Transverse colon (tissue), 4 donors: ENCODE results near the gene PDE10A. TPM values are rescaled to one million over a fixed set of nuclear protein-coding genes. Genes with fewer than 3 reads are reported as not detected.

Source experiments
- DNase-seq: peaks from one replicate; pipeline ENCODE4 v3.0.0-alpha.2; 2019
- H3K27ac ChIP-seq, 4 donors: fragments of 200-600 bp; sonication (generic); 2 replicates each; pipeline ENCODE4 v1.5.1; 2016 to 2018; ENCODE audit warnings: inconsistent platforms in 4 of 4
- H3K27me3 ChIP-seq: fragments of 200-600 bp; sonication (generic); 2 replicates; pipeline ENCODE4 v1.5.1; 2017; ENCODE audit warnings: inconsistent platforms
- H3K36me3 ChIP-seq, 4 donors: fragments of 200-600 bp; sonication (generic); 2 replicates each; pipeline ENCODE4 v1.5.1; 2017 to 2019; ENCODE audit warnings: inconsistent platforms in 4 of 4
- H3K4me1 ChIP-seq, 4 donors: fragments of 200-600 bp; sonication (generic); 2 replicates each; pipeline ENCODE4 v1.5.1; 2017 to 2020; ENCODE audit warnings: inconsistent platforms in 4 of 4
- H3K4me3 ChIP-seq, 4 donors: fragments of 200-600 bp; sonication (generic); 1 replicate in 1 of 4; 2 replicates in 3 of 4; pipeline versions ENCODE4 v1.5.1 to v1.6.1; 2017 to 2019; ENCODE audit warnings: inconsistent platforms in 4 of 4
- H3K9me3 ChIP-seq, 2 donors: fragments of 200-600 bp; sonication (generic); 2 replicates each; pipeline ENCODE4 v1.5.1; 2017 to 2019; ENCODE audit warnings: inconsistent platforms in 2 of 2
- CTCF ChIP-seq, 5 experiments: fragments of 200-600 bp in 3 of 5; fragments of 450-650 bp in 2 of 5; sonication (generic) in 3 of 5; IDR thresholded peaks; 1 replicate in 2 of 5; 2 replicates in 3 of 5; pipeline ENCODE4 v1.5.1; 2016 to 2017; ENCODE audit warnings: antibody characterized with exemption in 5 of 5, inconsistent platforms in 3 of 5, mild to moderate bottlenecking in 2 of 5, moderate library complexity in 1 of 5
- EP300 ChIP-seq: sonication (generic); formaldehyde crosslinking; IDR thresholded peaks from one replicate; pipeline ENCODE4 v1.6.1; 2017; ENCODE audit warnings: antibody characterized with exemption, low read depth
- POLR2A ChIP-seq: fragments of 450-650 bp; IDR thresholded peaks from one replicate; pipeline ENCODE4 v1.6.1; 2016; ENCODE audit warnings: antibody characterized with exemption, mild to moderate bottlenecking, moderate library complexity
- POLR2AphosphoS5 ChIP-seq, 3 donors: sonication (generic); formaldehyde crosslinking; IDR thresholded peaks; one replicate each; pipeline ENCODE4 v1.6.1; 2016; ENCODE audit warnings: antibody characterized with exemption in 3 of 3
- WGBS, 2 donors: methylation state at CpG; one replicate each; pipeline ENCODE4 v1.1.5; 2018; ENCODE audit warnings: low coverage in 1 of 2; 5-methylcytosine and 5-hydroxymethylcytosine counted together
- in situ Hi-C, 4 donors: fragments of 200-750 bp; cut with MboI; loops; one replicate each; pipeline versions ENCODE4 v1.15.0 to v1.15.1; 2017; ENCODE audit warnings: low sequenced_read_pairs in 3 of 4, low pct_ligation_motif_present in 1 of 4, low pct_unique_long_range_greater_than_20kb in 1 of 4
- intact Hi-C: fragments of 100-400 bp; cut with DNase I; formaldehyde crosslinking; loops from one replicate; pipeline ENCODE4 v1.15.1; 2023; ENCODE audit warnings: low total_unique reads
- total RNA-seq, 4 donors: library from RNA; depleted of rRNA; stranded (reverse); fragments of >200 nt; gene quantifications; one replicate each; pipeline ENCODE4 v1.1.0, GENCODE V29; 2016

PDE10A gene
- total RNA-seq, 4 donors from 2014 or later: 1.4 to 15.3 (median 4.3) TPM

- H3K27me3 ChIP-seq: no peaks in the 10 kb centered on the region
- TF ChIP-seq EP300: no peak
- H3K4me3 ChIP-seq: no peak overlapping the region
- no peaks in the 10 kb centered on the region for H3K9me3 ChIP-seq
- intact Hi-C loops: no loop called here
- in situ Hi-C loops: no loop called here
- H3K36me3 ChIP-seq: no peaks in the 10 kb centered on the region
- H3K4me1 ChIP-seq: no peaks in the 10 kb centered on the region
- DNase-seq: no peak
- 65 to 67% methylated on average over 6 of the region's 6 CpGs for WGBS, 2 donors
- no peak overlapping the region for H3K27ac ChIP-seq
Observed at GRCh38 chr6:165417278-165417865, 245.7 kb downstream of the PDE10A start.

GRCh38 chr6:165404697-165405096 is 258.3 kb downstream of the PDE10A start:
- in situ Hi-C loops (no loop called here), intact Hi-C loops (no loop called here)
- TF ChIP-seq POLR2AphosphoS5 (IDR thresholded peaks at IDR 0.05) (no peak), POLR2A (no peak), EP300 (no peak), CTCF (IDR thresholded peaks at IDR 0.05) (no peak)
- Histone ChIP-seq H3K9me3 (no peaks in the 10 kb centered on the region), H3K27ac (no peak overlapping the region), H3K27me3 (no peaks in the 10 kb centered on the region), H3K4me3 (no peak overlapping the region), H3K4me1 (no peaks in the 10 kb centered on the region), H3K36me3 (no peaks in the 10 kb centered on the region)
- DNase-seq: no peak
- WGBS, 2 donors: 7 to 21% methylated on average over 2 of the region's 2 CpGs

- Histone ChIP-seq H3K4me3 (no peak overlapping the region), H3K27me3 (no peaks in the 10 kb centered on the region), H3K36me3 (no peaks in the 10 kb centered on the region), H3K27ac (no peak overlapping the region), H3K4me1 (no peaks in the 10 kb centered on the region), H3K9me3 (no peaks in the 10 kb centered on the region)
- no peak for DNase-seq
- WGBS, 2 donors: 86% methylated on average over 1 to 2 of the region's 2 CpGs
- intact Hi-C loops: no loop called here
- in situ Hi-C loops: no loop called here
- TF ChIP-seq EP300 (no peak), CTCF (IDR thresholded peaks at IDR 0.05) (no peak), POLR2AphosphoS5 (IDR thresholded peaks at IDR 0.05) (no peak), POLR2A (no peak)
Observed at GRCh38 chr6:165404296-165404695, 258.7 kb downstream of the PDE10A start.

- TF ChIP-seq EP300 (no peak), CTCF (IDR thresholded peaks at IDR 0.05) (no peak), POLR2AphosphoS5 (IDR thresholded peaks at IDR 0.05) (no peak), POLR2A (no peak)
Observed at GRCh38 chr6:165403006-165403595, 259.9 kb downstream of the PDE10A start.

More at GRCh38 chr6:165403006-165403595, 259.9 kb downstream of the PDE10A start:
- Histone ChIP-seq H3K4me1 (no peaks in the 10 kb centered on the region), H3K9me3 (no peaks in the 10 kb centered on the region), H3K4me3 (no peak overlapping the region), H3K36me3 (no peaks in the 10 kb centered on the region), H3K27me3 (no peaks in the 10 kb centered on the region), H3K27ac (no peak overlapping the region)
- 88% methylated on average over 5 to 7 of the region's 7 CpGs for WGBS, 2 donors
- intact Hi-C loops: no loop called here
- in situ Hi-C loops: no loop called here
- no peak for DNase-seq
